NCI-H1436 (cell line): ENCODE results near the gene RAPGEF4.

ENCODE experiments used
- DNase-seq: peaks from one replicate; lab custom pipeline; 2025; lab: John Stamatoyannopoulos, UW

RAPGEF4 gene

DNA sequence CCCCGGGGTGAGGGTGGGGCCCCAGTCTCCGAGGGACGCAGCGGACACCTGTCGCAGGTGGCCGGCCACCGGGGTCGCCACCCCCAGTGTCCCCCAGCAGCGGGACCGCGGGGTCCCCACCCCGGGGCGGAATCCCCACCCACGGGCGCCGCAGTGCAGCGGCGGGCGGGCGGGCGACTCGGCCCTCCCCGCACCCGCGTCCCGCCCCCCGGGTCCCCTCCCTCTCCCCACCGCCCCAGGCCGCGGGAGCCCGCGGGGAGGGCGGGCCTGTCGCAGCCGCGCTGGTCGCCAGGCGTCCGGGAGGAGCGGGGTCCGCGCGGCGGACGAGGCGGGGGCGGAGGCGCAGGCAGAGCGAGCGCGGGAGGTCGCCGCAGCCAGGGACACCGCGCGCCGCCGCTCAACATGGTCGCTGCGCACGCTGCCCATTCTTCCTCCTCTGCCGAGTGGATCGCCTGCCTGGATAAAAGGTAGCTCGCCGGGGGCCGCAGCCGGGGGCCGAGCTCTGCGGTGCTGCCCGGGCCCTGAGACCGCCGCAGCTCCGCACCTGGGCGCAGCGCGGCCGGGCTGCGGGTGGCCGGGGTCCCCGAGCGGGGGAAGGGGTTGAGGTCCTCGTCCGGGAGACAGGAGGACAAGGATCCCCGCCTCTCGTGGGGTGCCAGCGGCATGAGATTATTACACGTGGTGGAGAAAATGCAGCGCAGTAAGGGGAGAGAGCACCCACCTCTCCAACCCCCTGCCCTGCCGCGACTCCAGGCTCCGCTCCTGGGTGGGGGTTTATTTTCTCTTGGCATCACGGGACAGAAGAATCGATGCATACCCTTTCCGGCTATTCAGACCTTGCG is at the start of gene RAPGEF4:
Gene RAPGEF4, plus strand, starts transcription at position 264 of the 842 bp plus-strand sequence. Its CDS starts 139 bp downstream, at position 403.
- DNase-seq: peak; percentile 23

DNA sequence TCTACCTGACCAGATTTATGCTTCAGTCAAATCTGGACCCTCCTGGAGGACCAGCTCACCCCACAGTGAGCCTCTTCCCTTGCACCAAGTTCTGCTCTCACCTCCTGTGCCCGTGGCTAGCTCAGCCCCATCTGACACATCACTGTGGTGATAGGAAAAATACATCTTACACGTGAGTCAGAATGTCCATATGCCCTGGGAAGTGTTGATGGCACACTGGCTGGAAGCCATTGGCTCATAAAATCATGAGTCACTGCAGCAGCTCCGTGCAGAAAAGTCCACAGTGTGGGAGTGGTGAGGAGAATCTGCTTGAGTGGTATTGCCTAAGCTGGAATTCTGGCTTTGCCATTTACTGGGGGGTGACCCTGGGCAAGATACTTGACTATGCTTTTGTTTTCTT is 42.6 kb upstream of the RAPGEF4 start:
- DNase-seq: no peak

DNA sequence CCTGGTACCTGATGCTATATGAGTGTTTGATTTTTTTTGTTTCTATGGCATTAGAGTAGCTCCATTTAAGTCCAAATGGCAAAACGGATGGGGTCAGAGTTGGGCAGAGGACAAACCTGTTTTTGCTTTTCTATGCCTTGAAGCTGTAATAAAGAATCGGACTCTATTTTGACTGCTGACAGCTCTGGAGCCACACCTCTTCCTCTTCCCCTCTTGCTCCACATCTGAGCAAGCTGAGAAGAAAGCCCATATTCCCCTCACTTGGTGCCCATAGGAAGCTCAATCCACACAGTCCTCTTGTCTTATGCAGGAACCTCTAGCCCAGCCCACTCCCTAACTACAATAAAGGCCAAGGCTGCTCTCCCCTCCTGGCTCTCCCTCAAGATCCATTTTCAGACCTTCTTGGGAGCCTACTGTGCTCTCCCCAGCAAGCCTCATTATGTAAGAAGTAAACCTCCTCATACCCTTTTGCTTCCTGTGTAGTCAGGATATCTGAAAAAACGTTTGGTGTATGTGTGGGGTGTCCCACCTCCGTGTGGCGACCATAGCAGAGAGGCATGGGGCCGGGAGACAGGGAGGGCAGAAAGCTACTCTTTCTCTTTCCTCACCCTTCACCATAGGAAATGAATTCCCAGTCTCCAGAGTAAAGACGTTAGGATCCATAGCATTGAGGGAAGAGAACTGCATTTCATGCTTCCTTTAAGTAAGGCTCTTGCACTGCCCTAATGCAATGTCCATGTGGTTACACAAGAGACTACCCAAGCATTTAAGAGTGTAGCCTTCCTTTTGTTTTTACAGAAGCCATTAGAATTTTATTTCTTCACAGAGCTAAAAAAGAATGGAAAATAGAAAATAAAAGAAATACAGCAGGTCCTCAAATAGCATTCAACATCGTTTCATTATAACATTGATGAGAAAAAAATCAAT is 41.9 kb upstream of the RAPGEF4 start:
- DNase-seq: no peak

DNA sequence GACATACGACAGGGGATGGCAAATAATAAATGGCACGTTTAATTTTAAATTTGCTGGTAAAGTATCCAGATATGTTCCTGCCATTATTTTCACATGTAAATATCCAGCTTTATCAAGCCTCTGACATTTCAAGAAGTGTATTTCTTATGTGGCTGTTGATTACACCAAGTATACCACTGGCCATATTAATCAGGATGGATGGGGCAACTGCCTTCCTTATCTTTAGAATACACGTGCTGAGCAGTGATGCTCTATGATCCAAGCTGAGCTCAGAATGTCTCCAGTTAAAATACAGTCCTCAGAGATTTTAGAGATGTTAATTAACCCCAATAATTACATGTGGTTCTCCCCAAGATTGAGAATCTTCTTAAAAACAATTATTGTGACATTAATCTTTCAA is 38.3 kb upstream of the RAPGEF4 start:
- no peak for DNase-seq

DNA sequence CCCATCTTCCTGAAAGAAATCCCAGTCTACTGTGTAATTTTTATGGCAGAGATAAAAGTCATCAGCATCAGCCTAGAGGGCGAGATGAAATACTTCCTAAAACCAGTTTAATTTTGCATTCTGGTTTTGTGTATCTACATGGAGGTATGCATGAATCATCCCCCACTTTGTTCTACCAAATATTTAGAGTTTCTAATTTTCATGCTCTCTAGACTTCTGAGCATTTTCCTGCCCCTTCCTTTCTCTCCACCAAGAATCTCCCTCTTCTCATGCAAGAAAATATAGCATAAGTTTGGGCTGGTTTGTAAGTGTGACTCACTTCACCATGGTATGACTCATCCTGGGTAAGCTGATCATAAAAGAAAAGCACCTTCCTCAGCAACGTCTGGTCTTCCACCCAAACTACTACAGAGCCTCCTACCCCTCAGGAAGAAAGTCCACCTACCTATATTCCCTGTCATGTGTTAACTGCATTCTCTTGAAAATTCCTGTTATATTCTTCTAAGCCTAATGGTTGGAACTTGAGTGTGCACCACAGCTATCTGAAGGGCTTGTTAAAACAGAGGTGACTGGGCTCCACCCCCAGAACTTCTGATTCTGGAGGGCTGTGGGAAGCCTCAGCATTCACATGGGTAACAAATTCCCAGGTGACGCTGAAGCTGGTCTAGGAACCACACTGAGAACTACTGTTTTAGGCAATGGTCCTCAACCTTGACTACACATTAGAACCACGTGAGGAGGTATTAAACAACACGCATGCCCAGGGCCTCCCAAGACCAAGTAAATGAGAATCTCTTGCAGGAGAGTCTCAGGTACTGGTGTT is 37.4 kb upstream of the RAPGEF4 start:
- DNase-seq: no peak

DNA sequence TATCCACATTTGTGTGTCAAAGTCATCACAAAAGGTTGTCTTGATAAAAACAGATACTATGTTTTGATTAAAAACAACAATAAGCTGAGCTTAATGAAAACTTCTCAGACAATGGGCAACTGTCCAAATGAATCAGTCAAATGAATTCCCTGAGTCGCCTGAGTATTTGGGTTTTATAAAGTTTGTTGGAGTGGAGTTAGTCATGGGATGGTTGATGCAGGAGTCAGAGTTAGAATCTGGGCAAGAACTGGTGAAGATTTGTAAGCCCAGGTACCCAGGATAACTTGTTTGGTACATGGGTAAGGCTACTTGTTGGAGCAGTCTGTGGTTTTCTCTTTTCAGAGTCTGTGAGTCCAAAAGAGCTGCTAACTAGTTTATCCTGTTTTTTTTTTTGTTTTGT is 34.4 kb upstream of the RAPGEF4 start:
- no peak for DNase-seq

DNA sequence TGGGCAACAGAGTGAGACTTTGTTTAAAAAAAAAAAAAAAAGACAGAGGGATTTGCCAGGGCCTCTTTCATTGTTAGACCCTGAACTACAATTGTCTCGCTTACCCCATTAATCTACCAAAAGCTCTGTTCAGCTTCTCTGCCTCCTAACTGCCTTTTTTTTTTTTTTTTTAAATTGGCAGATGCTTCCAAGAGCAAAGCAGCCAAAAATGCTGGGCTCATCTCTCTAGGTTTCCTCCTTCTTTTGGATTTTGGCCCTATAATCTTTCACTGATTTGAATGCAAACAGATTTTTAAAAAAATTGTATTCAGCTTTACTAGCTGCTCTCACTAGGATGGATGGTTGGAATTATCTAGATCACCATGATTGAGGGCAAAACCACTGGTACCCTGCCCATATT is 33.2 kb upstream of the RAPGEF4 start:
- DNase-seq: no peak

DNA sequence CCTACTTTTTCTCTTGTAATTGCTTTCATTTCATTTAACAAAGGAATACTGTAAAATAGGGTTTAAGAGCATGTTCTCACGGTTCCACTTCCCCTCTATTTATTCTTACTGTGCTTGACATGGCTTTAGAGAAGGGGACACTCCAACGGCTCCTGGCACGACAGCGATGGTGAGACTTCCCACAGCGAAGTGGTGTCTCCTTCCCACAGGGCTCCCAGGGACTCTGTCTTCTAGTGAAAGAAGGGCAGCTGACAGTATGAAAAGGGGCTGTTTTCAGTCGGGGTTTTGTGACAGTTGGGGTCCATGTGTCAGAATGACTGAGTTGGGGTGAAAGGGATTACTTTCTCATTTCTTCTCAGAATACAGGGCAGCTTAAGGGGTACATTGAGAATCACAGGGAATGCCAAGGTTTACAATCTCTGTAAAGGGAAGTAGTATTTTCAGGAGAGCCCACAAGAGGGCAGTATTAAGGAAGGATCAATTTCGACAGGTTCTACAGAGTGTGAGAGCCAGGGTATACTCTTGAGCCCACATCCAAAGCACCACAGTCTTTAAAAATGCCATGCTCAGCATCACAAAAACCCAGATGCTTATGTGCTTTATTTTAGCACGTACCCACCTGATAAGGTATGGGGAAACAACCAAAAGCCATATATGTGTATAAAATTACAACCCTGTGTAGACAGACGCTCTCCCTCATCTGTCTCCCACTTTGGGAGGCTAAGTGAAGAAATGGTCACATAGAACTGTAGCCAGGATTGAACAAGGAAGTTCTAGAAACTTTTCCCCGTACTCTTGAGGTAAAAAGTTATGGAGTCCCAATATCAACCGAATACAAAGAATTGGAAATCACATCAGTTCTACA is 31.3 kb upstream of the RAPGEF4 start:
- peak; percentile 29 for DNase-seq

DNA sequence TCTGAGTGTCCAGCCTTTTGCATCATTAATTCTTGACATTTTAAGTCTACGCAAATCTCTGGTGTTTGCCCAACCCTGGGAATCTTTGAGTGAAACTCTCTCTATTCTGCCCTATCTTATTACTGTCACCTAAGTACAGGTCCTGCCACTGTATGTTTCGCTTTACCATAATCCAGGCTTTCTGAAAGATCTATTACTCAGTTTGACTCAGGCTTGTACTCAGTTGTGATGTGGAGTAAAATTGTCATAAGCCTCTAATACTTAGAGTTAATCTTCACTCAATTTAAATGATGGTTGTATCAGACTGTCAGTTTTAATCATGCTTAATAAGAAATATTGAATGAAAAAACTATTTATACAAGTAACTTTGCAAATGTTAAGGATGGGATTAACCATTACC is 30.3 kb upstream of the RAPGEF4 start:
- DNase-seq: no peak

DNA sequence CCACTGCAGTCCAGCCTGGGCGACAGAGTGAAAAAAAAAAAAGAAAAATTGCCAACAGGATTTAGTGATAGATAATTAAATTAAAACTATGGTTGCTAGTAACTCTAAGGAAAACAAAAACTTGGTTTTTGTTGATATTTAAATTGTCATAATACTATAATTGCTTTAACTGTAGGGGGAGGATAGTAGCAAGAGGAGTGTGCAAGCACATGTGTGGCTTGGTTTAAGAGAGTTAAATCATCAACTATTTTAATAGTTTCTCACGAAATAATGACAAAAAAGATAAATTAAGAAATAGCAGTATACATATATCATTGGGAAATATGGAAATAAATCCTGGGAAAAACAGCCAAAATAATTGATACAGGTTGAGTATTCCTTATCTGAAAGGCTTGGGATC is 27.4 kb upstream of the RAPGEF4 start:
- DNase-seq: no peak

DNA sequence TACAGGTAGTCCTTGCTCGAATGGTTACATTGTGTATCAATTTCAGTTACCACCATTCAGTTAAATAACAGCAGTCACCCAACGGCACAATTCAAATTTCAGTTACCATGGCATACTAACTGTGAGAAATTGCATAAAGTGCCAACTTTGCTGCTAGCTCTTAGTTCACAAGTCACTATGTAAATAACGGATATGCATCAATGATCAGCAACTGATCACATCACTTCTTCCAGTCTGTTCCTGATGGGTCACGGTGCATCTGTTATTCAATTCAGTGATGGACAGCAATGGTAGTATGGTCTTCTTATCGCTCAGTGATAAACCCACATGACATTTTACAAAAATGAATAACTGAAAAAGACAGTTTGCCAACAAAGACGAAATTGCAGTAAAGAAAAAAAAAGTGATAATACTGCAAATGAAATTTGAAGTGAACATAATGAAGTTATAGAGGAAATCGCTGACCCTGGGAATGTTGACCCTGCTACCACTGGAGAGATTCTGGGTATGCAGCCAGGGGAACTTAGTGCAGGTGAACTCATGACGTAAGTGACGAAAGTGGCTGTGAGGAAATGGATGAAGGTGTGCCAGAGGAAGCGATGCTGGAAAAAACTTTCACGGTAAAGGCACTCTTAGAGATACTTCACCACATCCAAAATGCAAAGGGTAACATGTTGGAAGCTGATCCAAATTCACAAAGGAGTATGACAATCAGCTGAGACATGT is 25.9 kb upstream of the RAPGEF4 start:
- DNase-seq: no peak

DNA sequence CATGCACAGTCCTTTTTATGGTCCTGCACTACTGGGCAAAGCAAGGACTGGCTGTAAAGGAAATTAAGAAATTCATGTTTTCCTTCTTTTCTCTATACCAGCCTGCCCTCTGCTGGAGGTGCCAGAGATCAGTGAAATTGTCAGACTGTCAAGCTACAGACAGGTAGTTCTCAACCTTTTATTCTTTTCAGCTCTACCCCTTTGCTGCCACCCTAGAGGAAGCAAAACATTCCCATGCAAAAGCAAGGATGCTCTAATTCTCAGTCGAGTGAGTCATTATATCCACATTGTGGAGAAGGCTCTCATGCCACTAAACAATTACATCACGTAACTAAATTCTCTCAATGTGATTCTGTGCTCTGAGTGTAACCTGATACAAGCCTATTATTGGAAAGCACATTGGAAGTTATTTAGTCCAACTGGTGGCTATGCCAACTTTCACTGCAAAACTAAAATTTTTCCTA is 25.0 kb upstream of the RAPGEF4 start:
- DNase-seq: peak; percentile 36

DNA sequence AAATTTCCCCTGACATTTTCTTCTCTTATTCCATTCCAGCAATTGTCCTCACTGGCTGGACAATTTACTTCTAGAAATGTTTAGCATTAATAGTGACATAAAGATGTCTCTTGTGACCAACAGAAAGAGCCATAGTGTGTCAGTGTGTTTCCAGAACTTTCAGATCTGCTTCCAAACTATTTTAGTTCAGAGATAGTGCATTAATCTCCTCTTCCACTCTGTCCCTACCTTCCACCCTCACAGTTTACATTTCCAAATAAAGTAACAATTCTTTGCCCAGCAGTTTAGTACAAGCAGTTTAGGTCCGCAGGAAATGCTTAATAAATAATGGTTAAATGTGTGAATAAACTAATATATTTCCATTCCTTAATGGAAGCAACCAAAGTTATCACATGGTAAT is 24.5 kb upstream of the RAPGEF4 start:
- DNase-seq: no peak

DNA sequence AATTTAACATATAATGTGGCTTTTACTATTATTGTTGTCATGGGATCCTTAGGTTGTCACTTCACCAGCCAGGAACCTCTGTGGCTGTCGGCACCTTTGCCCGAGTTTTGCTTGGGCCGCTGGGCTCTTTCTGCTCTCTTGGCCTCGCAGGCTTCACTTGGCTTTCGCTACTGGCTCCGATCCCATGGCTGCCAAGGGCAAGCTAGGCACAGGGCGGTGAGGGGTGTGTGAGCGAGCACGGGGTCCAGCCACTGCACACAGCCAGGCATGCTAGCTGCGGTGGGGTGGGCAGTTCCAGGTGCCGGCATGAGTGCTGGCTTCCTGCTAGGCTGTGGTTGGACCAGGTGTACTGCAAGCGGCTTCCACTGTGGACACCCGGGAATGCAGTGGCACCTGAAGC is 23.4 kb upstream of the RAPGEF4 start:
- DNase-seq: no peak

DNA sequence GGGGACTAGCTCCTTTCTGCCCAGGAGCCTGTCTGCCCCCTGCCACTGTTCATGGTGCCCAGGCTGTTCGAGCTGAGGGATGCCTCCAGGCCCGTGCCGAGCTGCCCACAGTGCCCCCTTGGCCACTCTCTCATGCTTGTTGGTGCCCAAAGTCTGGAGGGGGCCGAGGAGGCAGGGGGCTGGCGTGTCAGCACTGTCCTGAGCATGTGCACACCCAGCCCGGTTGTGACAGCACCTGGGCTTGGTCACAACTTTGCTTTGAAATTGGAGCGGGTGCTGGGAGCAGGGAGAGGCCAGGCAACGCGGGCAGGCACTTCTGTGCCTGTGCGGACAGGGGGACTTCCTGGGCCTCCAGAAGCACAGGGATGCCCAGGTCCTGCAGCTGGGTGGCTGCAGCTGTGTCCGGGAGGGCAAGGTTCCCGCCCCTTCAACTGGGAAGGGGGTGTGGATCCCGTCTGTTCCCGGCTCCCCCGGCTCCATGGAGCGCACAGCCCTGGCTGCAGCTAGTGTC is 22.2 kb upstream of the RAPGEF4 start:
- no peak for DNase-seq

DNA sequence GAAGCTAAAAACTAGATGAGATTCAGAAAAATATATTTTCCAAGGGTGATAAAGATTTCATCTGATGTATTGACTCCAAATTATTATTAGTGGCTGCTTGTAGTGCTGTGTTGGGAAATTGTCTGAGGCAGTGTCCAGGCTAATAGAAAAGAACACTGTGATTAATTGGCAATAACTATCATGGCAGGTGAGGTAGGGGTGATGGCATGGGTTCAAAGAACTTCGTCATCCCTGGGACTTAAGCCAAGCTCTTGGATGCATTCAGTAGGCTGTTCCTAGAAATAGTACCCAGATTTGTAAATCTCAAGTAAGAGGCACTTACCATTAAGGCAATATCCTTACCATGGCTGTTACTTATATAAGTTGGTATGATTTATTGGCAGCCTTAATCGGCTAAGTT is 13.2 kb upstream of the RAPGEF4 start:
- DNase-seq: no peak

DNA sequence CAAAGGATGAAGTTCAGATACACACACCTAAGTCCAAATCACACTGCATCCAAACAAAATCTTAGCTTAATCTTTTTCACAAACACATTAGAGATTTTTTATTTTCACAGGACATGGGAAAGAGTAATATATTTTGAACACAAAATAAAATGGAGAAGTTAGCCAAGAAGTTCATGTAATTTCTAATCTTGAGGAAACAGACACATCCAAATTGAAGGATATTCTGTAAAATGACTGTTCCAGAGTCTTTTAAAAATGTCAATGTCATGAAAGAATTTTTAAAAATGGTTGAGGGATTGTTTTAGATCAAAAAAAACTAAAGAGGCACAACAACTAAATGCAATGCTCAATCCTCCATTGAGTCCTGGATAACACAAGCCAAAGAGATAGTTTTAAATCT is 12.4 kb upstream of the RAPGEF4 start:
- DNase-seq: no peak

DNA sequence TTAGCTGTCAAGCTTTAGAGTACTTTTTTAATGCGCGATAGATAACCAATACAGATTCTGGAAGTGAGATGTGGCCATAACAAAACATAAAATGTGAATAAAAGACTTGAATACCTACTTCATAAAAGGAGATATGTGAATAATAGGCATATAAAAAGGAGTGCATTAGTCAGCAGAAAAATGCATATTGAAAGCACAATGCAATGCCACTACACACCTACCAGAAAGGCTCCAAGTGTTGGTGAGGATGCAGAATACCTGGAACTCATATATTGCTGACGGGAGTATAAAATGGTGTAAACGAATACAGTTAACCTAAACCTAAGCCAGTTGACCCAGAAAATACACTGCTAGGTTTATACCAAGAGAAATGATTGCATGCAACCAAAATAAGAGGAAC is 10.9 kb upstream of the RAPGEF4 start:
- DNase-seq: no peak

DNA sequence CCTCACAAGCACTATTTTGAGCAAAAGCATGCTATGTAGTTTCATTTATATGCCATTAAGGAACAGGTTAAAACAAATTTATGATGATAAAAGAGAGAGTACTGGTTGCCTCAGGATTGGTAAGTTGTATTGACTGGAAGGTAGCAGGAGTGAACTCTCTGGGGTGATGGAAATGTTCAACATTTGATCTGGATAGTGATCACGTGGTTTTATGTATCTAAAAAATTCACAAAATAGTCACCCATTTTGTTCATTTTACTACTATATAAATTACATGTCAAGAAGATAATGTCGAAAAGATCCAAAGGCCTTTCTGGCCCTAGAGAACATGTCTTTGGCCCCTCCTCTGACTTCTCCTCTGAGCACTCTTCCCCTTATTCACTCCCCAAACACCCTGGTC is 10.4 kb upstream of the RAPGEF4 start:
- no peak for DNase-seq

DNA sequence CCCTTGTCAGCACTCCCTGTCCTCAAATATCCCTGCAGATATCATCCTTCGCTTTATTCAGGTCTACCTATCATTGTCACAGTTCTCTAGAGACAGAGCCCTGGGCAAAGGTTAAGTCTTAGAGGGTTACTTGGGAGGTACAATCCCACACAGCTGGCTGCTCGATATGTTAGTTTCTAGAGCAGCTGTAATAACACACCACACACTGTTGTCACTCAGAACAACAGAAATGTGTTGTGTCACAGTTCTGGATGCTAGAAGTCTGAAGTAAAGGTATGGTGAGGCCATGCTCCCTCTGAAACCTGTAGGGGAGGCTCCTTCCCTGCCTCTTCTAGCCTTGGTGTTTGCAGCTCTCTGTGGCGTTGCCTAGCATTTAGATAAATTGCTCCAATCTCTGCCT is 9.9 kb upstream of the RAPGEF4 start:
- no peak for DNase-seq
